CD4-positive, alpha-beta T cell treated with Interleukin-12 subunit alpha and Interleukin-12 subunit beta, for 1 hour (primary cell): Measurements from ENCODE around the gene POLR1A.

Experiments used
- DNase-seq: peaks from one replicate; pipeline ENCODE4 v3.0.0-alpha.2; 2020

Gene POLR1A

DNA sequence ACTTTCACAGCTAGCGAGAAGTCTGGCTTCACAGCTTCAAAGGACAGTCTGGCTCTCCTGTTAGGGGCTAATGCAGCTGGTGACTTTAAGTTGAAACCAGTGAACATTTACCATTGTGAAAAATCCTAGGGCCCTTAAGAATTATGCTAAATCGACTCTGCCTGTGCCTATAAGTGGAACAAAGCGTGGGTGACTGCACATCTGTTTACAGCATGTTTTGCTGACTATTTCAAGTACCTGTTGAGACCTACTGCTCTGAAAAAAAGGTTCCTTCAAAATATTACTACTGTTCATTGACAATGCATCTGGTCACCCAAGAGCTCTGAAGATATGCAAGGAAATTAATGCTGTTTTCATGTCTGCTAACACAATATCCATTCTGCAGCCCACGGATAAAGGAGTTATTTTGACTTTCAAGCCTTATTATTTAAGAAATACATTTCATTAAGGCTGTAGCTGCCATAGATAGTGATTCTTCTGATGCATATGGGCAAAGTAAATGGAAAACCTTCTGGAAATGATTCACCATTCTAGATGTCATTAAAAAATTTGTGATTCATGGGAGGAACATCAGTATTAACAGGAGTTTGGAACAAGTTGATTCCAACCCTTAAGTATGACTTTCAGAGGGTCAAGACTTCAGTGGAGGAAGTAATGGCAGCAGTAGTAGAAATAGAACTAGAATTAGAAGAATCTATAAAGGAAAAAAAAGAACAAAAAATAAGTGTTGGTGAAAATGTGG is 48.9 kb downstream of the POLR1A start:
- DNase-seq = no peak

DNA sequence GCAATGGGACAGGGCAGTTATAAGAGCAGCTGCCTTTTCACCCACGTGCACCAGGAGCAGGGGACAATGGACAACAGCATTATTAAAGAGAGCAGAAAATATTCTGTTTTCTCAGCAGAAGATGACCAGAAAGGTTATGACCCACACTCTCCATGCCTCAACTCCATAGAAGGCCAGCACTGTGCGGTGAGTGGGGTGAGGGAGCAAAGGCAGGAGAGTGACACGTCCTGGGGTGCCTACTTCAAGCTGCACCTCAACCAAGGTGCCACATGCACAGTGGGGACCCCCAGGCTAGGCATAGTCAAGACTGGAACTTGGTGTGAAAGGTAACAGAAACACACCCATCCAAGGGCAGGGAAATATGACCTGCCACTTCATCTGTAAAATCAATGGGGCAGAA is 50.4 kb downstream of the POLR1A start:
- no peak for DNase-seq

DNA sequence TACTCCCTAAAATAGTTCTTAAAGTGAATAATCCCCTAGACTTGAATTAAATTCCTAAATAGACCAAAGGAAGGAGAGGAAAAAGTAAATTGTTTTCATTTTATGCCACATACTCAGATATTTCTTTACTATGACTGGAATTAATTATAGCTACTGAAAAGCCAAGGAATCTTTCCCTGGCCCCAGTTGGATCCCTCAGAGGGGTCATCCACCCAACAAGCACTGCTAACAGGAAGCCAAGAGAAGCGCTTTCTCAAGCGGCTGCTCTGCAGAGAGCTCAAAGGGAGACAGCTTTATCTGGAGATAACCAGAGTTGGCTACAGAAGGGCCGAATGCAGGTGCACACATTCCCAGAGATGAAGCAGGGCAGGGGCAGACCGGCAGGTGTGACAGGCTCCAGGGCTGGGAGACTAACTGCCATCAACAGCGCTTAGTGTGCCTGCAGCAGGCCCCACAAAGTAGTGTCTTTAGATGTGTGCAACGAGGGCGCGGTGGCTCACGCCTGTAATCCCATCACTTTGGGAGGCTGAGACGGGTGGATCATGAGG is 51.1 kb downstream of the POLR1A start:
- DNase-seq = no peak

GRCh38 chr2:86053166-86053565 is 52.5 kb downstream of the POLR1A start:
- no peak for DNase-seq

DNA sequence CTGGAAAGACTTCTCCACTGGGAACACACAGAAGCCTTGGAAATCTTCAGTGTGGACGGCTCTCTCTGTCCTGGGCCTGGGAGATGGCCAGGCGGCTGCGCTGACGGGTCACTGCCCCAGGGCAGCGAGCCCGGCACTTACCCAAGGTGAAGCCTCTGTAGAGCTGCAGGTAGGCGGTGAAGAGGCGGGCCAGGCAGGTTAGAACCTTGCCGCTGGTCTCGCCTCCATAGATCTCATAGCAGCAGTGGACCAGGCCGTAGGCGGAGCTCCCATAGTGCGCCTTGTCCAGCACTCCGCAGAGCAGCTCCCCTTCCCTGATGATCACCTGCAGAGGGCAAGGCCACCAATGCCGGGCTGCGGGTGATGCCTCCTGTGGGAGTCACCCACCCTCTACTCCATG is 53.0 kb downstream of the POLR1A start:
- DNase-seq = no peak

- DNase-seq = no peak
These were observed 53.4 kb downstream of the POLR1A start for GRCh38 chr2:86052265-86052664.

DNA sequence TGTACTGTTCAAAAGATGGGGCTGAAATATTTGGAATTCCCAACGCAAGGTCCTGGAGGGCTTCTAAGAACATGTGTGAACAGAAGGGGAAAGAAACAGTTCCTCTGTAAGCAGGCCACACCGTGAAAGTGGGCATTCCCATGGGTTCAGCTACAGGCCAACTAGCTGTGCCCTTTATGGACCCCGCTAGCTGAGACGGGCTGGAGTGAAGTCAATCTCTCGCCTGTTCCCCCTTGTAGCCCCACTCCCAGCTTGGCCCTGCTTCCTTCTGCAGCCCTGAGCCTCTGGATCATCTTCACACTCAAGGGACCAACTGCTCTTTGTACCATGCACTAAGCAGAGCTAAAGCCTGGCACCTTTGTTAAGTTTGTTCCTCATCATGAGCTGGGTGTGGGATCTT is 55.4 kb downstream of the POLR1A start:
- no peak for DNase-seq

- DNase-seq = no peak
These were observed 56.2 kb downstream of the POLR1A start for GRCh38 chr2:86049529-86049928.

DNA sequence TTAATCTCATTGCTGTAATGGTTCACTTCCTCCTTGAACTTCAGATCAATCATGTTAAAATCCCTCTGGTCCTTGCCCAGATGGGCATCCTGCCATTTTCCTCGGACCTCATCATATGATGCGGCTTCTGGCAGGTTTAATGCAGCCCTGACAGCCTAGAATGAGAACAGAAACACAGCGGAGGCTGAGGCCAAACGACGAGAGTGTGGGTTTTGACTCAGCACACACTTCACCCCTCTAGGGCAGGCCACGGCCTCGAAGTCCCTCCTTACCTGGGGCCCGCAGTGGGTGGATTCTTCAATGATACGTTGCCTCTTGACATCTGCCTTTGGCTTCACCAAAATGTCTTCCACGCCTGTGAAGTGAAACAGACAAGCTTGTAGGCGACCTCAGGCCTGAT is 56.8 kb downstream of the POLR1A start:
- DNase-seq = no peak

DNA sequence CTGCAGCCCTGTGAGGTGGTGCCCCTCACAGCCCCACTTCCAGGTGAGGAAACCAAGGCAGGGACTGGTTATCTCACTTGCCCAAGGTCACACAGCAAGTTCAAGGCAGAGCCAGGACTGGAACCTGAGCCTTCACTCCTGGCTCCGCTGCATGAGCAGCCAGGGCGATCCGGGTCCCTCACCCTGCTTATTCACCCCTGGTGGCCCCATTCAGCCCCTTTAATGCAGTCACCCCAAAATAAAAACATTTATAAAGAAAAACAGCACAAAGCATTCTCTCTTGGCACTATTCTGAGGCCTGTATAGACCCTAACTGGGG is 57.3 kb downstream of the POLR1A start:
- DNase-seq = no peak

GRCh38 chr2:86047575-86048382 is 57.9 kb downstream of the POLR1A start:
- no peak for DNase-seq

- DNase-seq = no peak
These were observed 60.1 kb downstream of the POLR1A start for GRCh38 chr2:86045541-86045940.

DNA sequence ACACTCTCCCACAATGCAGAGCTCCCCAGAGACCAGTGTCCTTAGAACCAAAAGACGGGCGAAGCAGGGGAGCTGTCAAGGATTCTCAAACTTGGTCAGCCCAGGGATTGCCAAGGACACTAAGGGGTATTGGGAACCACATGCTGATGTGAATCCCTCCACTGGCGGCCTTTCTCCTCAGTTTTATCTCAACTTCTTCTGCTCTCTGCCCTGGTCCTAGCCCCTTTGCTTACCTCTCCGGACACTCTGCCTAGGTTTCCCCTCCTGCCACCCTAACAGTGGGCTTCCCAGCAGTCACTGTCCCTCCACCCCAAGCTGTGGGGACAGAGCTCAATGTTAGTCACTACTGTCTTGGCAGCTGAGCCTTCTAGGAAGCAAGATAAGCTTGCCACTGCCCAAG is 61.1 kb downstream of the POLR1A start:
- DNase-seq = no peak

- no peak for DNase-seq
These were observed 61.6 kb downstream of the POLR1A start for GRCh38 chr2:86044045-86044444.

DNA sequence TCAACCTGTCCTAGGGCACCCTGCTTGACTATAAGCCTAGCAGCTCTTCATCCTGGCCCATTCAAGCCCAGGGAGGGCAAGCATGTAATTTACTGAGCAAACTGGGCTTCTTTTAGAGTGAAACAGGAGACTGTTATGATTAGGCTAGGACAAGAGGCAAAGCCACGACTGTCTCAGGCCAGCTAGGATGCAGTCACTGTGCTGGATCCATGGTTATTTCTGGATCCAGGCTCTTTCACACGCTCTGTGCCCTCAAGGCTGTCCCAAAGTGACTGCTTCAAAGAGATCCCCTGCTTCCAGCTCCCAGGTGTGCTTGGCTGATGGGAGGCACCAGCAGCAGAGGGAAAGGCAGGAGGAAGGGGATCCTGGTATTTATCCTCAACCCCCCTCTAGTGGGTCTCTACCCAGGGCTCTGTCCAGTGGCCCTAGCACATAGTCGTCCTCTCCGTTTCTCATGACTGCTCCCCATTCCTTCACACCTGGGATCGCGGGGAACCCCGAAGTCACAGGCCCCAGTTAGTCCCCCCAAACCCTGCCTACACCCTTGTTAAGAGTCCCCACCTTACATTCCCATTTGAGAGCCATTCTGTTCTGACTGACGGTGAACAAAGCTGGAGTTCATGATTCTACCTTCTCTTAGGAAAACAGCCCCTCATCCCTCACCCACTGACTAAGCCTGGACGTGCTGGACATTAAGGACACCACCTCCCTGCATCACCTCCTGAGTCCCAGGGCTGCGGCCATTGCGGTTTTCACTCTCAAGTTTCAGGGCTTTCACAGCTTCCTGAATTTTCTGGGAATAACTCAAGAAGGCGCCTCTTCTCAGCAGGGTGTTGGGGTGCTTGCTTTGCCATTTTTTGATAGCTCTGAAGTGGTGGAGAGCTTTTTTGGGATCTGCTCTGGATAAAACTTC is 63.2 kb downstream of the POLR1A start:
- no peak for DNase-seq

- DNase-seq = no peak
These were observed 65.6 kb downstream of the POLR1A start for GRCh38 chr2:86039963-86040655.

DNA sequence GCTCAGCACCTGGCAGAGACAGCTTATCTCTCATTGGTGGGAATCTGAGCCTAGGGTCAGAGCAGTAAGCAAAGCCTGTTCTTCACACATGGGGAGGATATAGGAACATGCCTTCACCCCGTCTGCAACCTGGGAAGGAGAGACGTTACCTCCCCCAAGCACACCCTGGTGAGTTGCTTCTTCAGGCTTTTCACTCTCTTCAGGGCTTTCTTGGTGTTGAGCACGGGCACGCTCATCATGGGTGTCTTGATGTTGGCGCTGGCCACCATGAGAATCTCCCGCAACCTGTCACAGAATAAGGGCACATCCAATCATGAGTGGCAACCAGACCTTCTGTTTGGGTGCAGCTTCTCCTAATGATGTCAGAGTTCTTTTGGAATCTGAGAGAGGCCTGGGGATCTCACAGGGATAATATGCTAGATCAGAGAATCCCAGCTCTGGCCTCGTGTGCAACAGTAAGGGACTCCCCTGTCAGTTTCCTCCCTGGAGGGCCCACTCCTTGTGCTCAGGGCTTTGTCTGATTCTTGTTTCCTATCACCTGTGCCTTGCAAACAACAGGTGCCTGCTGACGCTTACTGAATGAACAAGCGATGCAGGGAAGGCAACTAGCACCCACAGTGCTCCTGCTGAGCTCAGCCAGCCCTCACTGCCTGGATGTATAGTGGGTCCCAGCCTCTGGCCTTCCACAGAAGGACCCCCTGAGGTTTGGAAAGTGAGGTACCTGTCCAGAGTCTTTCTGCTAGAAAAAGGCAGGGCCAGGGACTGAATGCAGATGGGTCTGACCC is 66.3 kb downstream of the POLR1A start:
- DNase-seq = no peak

GRCh38 chr2:86038291-86039081 is 67.2 kb downstream of the POLR1A start:
- peak; percentile 81 for DNase-seq

DNA sequence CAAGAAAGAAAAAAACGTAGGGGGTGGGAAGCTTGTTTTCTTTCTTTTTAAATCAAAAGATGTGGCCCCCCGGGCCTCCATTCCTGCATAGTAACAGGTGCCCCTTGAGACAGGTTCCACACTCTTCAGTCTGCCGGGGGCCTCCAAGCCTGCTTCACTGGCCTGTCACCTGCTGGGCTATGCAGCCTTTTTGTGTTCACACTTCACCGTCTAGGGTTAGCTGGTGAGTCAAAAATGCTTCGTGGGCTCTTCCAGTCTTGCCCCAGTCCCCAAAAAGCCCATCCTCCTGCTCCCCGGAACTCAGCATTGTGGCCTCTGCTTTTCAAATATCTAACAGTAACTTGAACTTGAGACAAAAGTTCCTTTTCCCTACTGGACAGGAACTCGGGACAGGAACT is 67.9 kb downstream of the POLR1A start:
- DNase-seq = peak; percentile 24

- peak; percentile 42 for DNase-seq
These were observed 68.4 kb downstream of the POLR1A start for GRCh38 chr2:86037141-86037794.
